GM21360 (cell line): ENCODE measurements around the gene ADD1.
"Not testable (repeated sequence)": the region's sequence is repeated elsewhere in the genome, so short reads cannot be mapped to it uniquely, and the experiment has no call there.

Experiments
- ATAC-seq: cut with Tn5 transposase; IDR thresholded peaks from one replicate; pipeline ENCODE4 v1.9.1; 2021; ENCODE audit warnings: mild to moderate bottlenecking, moderate library complexity; ENCODE audit not compliant: unreplicated experiment

Gene ADD1

DNA sequence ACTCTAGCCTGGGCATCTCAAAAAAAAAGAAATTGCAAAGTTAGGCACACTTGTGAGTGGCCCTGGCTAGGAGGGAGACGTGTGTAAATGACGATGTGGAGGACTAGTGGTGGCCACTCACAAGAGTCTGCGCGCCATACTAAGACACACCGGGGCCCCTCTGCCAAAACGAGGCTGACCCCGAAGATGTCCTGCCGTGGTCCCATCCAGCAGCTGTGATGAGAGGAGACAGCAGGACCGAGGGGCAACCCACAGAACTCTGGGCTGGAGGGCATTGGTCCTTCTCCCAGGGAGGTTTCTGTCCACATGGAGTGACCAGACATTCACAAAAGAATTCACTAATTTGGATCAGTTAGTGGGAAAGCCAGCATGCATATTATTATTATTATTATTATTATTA, 72.1 kb downstream of the ADD1 start:
- ATAC-seq = no peak

DNA sequence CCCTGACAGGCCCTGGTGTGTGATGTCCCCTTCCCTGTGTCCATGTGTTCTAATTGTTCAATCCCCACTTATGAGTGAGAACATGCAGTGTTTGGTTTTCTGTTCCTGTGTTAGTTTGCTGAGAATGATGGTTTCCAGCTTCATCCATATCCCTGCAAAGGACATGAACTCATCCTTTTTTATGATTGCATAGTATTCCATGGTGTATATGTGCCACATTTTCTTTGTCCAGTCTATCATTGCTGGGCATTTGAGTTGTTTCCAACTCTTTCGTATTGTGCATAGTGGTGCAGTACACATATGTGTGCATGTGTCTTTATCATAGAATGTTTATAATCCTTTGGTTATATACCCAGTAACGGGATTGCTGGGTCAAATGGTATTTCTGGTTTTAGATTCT, 73.1 kb downstream of the ADD1 start:
- not testable (repeated sequence) for ATAC-seq

DNA sequence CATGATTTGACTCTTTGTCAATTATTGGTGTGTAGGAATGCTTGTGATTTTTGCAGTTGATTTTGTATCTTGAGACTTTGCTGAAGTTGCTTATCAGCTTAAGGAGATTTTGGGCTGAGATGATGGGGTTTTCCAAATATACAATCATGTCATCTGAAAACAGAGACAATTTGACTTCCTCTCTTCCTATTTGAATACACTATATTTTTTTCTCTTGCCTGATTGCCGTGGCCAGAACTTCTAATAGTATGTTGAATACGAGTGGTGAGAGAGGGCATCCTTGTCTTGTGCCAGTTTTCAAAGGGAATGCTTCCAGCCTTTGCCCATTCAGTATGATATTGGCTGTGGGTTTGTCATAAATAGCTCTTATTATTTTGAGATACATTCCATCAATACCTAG, 74.7 kb downstream of the ADD1 start:
- not testable (repeated sequence) for ATAC-seq

DNA sequence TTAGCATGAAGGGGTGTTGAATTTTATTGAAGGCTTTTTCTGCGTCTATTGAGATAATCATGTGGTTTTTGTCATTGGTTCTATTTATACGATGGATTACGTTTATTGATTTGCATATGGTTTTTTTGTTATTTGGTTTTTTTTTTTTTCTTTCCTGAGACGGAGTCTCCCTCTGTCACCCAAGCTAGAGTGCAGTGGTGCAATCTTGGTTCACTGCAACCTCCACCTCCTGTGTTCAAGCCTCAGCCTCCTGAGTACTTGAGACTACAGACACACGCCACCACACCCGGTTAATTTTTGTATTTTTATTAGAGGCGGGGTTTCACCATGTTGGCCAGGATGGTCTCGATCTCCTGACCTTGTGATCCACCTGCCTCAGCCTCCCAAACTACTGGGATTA, 75.1 kb downstream of the ADD1 start:
- ATAC-seq = not testable (repeated sequence)

DNA sequence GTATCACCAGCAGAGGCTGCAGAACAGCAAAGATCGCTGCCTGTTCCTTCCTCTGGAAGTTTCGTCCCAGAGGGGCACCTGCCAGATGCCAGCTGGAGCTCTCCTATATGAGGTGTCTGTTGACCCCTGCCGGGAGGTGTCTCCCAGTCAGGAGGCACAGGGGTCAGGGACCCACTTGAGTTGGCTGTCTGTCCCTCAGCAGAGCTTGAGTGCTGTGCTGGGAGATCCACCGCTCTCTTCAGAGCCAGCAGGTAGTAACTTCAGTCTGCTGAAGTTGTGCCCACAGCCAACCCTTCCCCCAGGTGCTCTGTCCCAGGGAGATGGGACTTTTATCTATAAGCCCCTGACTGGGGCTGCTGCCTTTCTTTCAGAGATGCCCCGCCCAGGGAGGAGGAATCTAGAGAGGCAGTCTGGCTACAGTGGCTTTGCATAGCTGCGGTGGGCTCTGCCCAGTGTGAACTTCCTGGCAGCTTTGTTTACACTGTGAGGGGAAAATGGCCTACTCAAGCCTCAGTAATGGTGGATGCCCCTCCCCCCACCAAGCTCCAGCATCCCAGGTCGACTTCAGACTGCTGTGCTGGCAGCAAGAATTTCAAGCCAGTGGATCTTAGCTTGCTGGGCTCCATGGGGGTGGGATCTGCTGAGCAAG, 78.9 kb downstream of the ADD1 start:
- ATAC-seq = not testable (repeated sequence)

DNA sequence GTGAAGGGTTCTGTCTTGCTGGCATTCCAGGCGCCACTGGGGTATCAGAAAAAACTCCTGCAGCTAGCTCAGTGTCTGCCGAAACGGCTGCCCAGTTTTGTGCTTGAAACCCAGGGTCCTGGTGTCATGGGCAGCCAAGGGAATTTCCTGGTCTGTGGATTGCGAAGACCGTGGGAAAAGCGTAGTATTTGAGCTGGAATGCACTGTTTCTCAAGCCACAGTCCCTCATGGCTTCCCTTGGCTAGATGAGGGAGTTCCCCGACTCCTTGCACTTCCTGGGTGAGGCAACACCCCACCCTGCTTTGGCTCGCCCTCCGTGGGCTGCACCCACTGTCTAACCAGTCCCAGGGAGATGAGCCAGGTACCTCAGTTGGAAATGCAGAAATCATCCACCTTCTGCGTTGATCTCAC, 79.5 kb downstream of the ADD1 start:
- no peak for ATAC-seq

DNA sequence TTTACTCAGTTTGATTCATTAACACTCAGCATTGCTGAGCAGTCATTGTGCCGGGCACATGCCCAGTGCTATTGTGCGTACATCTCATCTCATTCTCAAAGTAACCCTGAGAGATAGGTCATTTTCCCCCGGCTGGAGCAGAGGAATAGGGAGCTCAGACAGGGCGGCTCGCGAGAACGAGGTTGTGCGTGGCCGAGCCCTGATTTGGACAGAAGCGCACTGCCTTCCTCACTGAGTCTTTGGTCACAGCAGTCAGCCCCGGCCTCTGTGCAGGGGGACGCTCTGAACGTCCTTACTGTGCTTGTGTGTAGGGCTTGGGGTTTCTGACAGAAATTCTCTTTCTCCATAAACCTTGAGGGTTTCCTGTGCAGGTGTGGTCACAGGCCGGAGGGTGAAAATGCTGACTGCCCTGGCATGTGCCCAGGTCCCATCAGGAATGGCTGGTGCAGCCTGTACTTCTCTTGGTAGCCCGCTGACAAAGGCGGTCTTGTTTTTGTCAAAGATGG, 80.1 kb downstream of the ADD1 start:
- no peak for ATAC-seq

DNA sequence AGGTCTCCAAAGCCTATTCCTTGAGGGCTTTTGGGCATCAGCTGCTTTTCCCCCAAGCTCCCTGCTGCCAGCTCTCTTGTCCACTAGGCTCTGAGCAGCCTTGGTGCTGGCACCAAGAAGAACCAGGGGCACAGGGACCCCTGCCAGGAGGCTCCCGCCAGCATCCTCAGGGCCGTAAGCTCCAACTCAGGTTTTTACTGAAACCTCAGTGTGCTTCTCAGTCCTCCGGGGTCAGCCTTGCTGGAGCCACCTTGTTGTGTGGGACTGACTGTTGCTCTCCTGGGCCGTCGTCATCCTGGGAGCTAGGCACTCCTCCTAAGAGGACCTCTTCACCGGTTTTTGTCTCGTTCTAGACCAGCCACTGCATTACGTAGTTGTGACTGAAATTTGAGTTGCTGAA, 80.6 kb downstream of the ADD1 start:
- ATAC-seq = no peak

DNA sequence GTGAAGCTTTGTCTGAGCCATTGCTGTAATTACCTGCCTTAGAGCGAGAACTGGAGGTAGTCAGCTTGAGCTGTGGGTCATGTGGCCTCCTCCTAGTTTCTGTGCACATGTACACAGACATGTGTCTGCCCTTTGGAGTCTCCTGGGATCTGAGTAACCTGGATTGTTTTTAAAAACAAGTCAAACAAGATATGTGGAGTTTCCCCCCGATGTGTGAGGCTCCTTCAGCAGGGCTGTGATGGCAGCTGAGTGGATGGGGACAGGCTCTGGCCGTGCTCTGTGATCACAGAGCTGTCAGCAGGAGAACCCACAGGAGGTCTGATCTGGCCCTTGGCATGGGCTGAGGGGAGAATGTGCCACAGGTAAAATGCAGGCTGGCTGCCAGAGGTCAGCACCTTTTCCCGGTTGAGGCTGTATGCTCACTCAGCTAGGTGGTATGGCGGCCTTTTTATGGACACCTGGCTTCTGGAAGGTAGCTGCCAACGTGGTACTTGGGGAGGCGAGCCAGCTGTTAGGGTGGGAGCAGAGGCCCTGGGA, 81.2 kb downstream of the ADD1 start:
- no peak for ATAC-seq

DNA sequence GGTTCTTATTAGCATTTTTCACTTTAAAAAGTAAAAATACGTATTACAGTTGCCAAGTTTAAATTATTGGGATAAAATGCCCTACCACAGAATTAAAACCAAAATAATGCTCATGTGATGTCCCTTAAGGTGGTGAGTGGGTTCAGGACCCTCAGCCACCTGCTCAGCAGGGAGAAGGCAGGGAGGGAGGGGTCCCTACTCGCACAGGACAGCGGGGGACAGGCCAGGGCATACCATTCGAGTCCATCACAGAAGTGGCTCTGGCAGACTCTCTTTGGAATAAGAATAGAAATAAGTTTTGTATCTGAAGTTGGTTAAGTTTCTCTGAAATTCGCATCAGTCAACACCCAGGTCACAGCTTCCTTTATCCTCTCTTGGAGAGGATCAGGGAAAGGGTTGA, 81.9 kb downstream of the ADD1 start:
- no peak for ATAC-seq

DNA sequence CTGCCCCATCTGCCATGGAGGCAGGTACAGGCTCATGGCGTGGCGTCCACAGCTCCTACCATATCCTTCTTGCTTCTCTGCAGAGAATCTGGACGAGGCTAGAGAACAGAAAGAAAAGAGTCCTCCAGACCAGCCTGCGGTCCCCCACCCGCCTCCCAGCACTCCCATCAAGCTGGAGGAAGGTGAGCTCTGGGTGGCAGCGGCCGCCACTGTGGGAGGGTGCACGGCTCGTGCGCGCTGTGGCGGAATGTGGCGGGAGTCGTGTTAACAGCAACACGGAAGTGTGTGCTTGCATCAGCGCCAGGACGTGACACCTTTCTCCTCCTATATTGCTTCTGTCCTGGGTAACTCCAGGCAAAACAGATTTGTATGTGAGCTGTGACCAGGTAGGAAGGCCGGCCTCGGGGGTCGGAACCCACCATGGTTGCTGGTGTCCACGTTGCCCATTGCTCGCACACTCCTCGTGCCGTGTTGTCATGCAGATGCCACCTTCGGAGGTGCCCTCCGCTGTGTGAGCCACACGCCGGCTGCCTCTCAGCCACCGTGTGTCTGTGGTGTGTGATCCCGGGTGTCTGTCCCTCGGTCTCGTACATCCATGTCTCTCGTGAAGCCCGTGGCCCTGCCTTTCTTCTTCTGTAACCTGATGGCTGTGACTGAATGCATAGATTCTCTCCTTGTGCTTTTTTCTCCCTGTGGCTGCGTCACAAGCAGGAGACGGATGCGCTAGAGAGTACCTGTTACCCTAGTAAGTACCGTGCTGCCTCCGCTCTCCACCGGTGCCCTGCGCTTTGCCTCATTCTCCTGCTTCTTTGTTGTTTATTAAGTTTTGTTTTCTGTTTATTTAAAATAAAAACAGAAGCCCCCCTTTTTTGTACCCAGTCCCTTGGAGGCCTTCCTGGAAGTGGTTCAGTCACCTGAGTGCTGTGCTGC, 82.6 kb downstream of the ADD1 start:
- ATAC-seq = no peak

DNA sequence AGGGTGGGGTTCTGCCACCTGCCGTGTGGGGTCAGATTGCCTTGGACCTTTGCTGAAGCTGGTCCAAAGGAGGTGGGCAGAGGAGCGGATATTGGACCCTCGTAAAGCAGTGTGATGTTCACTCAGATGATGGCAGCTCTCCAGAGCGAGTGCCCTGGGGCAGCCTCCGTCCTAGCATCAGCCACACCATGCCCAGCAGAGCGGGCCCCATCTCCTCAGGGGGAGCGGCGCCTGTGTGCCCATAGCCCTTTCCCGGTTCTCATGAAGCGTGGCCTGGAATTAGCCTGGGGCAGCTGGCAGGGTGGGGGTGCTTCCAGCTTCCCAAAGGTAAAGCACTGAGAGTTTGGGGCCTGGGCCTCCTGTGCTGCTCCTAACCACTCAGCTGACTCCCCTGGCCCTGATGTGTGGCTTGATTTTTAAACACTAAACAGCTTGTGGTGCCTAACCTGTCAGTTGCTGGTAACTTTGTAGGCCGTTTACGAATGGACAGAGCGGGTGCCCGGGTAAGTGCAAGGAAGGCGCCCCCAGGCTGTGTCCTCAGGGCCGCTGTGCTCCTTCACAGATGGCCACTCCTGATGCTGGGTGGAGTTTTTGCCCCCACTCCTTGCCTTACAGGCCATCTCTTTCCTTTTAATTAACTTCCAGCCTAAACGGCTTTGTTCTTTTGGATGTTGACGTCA, 83.5 kb downstream of the ADD1 start:
- ATAC-seq = no peak

DNA sequence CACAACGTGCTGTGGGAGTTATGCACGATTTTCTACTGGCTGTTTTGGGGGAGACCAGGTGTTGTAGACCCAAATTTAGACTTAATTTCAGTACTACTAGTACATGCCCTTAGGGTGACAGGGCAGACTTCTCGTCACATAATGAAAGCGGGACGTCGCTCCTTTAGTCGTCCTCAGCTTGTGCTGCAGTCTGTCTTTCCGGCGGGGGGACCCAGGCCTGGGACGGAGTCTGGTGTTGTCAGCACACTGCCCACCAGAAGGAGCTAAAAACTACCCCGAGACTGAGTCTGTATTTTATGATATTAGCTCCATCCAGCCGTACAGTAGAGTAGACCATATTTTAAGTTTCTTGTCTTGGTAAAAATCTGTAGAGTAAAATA, 84.0 kb downstream of the ADD1 start:
- no peak for ATAC-seq

DNA sequence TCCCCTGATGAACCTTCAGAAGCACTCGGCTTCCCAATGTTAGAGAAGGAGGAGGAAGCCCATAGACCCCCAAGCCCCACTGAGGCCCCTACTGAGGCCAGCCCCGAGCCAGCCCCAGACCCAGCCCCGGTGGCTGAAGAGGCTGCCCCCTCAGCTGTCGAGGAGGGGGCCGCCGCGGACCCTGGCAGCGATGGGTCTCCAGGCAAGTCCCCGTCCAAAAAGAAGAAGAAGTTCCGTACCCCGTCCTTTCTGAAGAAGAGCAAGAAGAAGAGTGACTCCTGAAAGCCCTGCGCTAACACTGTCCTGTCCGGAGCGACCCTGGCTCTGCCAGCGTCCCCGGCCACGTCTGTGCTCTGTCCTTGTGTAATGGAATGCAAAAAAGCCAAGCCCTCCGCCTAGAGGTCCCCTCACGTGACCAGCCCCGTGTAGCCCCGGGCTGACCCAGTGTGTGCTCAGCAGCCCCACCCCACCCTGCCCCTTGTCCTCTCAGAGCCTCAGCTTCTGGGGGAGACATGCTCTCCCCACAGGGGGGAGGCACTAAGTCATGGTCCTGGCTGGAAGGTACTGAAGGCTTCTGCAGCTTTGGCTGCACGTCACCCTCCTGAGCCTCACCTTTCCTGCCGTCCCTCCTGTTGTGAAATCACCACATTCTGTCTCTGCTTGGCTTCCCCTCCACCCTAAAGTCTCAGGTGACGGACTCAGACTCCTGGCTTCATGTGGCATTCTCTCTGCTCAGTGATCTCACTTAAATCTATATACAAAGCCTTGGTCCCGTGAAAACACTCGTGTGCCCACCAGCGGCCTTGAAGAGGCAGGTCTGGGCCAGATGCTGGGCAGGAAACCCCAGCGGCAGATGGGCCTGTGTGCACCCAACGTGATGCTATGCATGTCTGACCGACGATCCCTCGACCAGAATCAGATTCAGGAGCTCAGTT, 84.9 kb downstream of the ADD1 start:
- ATAC-seq = no peak

DNA sequence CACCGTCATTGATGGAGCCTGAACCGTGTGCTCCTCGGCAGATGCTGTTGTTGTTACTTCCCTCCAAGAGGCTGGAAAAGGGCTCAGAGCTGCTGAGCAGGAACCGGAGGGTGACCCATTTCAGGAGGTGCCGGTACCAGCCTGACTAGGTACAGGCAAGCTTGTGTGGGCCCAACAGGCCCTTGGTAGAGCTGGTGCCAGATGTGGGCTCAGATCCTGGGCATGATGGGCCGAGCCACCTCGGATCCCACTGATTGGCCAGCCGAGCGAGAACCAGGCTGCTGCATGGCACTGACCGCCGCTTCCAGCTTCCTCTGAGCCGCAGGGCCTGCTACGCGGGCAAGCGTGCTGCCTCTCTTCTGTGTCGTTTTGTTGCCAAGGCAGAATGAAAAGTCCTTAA, 85.8 kb downstream of the ADD1 start:
- ATAC-seq = no peak

DNA sequence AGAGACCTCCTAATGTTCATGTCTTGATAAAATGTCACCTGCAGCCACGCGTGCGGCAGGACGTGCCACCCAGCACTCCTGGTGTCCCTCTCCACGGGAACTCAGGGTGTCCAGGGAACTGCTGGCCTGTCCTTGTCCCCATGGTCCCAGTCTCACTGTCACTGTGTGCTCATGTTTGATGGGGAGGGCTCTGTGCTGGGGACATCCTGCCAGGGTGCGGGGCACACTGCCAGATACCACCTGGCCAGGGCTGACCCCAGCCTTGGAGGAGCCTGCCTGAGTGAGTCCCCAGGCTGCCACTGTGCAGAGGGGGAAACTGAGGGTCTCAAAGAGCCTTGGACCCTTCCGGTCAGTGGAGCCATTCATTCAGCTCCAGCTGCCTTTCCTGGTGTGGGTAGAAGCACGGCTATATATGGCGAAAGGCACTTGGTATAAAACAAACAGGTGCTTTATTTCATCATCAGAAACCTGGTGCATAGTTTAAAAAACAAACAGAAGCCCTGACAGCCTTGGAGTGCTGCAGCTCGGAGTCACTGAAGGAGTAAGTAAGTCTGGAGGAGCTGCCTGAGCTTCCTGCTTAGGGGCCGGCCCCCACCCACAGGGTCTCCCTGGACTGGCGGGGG, 86.6 kb downstream of the ADD1 start:
- no peak for ATAC-seq

DNA sequence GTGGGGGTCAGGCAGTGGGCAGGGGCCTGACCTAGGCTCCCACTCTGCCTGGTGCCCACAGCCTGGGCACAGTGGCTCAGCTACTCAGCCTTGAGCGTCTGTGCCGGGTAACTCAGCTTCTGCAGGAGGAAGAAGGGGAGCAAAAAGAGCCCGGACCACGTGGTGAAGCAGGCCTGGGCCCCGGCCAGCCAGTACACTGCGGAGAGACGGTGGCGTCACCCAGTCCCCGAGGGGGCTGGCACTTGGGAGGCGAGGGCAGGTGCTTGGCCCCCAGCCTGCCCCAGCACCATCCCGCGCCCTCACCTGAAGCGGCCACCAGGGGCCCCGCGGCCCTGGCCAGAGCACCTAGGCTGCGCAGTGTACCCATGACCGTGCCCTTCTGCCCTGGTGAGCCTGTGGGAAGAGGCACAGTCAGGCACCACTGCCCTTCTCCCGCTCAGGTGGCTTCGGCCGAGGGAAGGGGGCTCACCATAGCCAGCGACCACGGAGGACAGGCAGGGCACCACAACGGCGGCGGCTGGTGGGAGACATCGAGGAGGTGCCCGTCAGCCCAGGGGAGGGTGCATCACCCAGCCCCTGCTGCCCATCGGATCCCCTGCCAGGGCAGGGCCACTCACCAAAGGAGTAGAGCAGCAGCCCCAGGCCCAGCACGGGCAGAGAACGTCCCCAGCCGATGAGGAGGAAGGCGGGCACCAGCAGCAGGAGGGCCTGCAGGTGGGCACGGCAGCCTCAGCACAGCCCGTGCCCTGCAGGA, 87.3 kb downstream of the ADD1 start:
- no peak for ATAC-seq

DNA sequence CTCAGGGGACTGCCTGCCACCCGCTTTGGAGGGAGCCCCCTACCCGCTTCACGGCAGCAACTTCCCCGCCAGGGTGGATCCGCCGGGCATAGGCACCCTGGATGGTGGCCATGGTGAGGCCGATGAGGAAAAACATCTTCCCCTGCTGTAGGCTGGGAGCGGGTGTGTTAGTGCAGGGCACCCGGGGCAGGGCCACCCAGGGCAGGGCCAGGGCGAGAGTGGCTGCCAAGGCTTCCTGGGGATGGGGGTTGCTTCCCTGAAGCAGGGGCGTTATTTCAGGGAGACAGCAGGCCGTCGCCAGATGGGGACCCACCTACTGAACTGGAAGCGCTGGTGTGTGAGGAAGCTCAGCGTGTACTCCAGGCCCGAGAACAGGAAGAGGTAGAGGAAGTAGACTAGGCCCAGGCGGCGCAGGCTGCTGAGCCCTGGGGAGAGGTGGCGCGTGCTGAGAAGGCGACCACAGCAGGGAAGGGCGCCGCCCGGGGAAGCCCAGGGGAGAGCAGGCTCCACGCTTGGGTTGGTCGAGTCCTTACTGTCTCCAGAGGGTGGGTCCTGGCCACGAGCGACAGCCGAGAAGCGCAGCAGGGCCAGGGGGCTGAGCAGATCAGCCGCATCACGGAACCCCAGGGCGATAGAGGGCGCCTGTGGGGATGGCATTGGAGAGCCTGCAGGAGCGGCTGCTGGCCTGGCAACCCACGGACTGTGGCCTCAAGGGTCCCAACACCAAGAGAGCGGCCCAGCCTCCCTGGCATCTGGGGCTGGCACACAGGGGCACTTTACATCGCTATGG, 88.1 kb downstream of the ADD1 start:
- ATAC-seq = peak; percentile 30
